Epithelial cell of proximal tubule (primary cell): ENCODE results near the gene HAT1. TPM values are rescaled to one million over a fixed set of nuclear protein-coding genes. Genes with fewer than 3 reads are reported as not detected.
"Not testable (repeated sequence)": the region's sequence is repeated elsewhere in the genome, so short reads cannot be mapped to it uniquely, and the experiment has no call there.

Source experiments
- DNase-seq: peaks from one replicate; pipeline ENCODE4 v3.0.0-alpha.2; 2011; ENCODE audit warnings: low read depth
- H3K4me3 ChIP-seq: 2 replicates; pipeline ENCODE4 v1.5.1; 2011; ENCODE audit warnings: low read depth, mild to moderate bottlenecking, low read length
- CTCF ChIP-seq: conservative IDR thresholded peaks from 2 replicates; pipeline ENCODE4 v1.5.1; 2012; ENCODE audit warnings: low read depth, mild to moderate bottlenecking, low read length
- total RNA-seq: library from RNA; depleted of rRNA; stranded (reverse); fragments of >200 nt; gene quantifications from 2 replicates; pipeline ENCODE4 v1.2.3, GENCODE V29; 2015

The HAT1 gene
- total RNA-seq, 1 donor from 2014 or later: 68.9 TPM

- no peak for DNase-seq
- H3K4me3 ChIP-seq: peak overlapping the region; percentile 99
- no peak for TF ChIP-seq CTCF
Measured at GRCh38 chr2:171894612-171894947, 27.7 kb upstream of the HAT1 start.

- no peak overlapping the region for H3K4me3 ChIP-seq
- TF ChIP-seq CTCF: no peak
- DNase-seq: no peak
Measured at GRCh38 chr2:171895786-171896185, 26.5 kb upstream of the HAT1 start.

GRCh38 chr2:171899623-171900282, 22.5 kb upstream of the HAT1 start:
- DNase-seq, H3K4me3 ChIP-seq: not testable (repeated sequence)

- TF ChIP-seq CTCF: no peak
- H3K4me3 ChIP-seq: no peak overlapping the region
- no peak for DNase-seq
Measured at GRCh38 chr2:171902840-171903420, 19.3 kb upstream of the HAT1 start.

- no peak for TF ChIP-seq CTCF
- DNase-seq: no peak
- no peak overlapping the region for H3K4me3 ChIP-seq
Measured at GRCh38 chr2:171908235-171908634, 14.0 kb upstream of the HAT1 start.

- H3K4me3 ChIP-seq: no peak overlapping the region
- no peak for DNase-seq
- TF ChIP-seq CTCF: no peak
Measured at GRCh38 chr2:171909266-171909665, 13.0 kb upstream of the HAT1 start.

- TF ChIP-seq CTCF: no peak
- H3K4me3 ChIP-seq: no peak overlapping the region
- no peak for DNase-seq
Measured at GRCh38 chr2:171910494-171910893, 11.8 kb upstream of the HAT1 start.
